NCI-H1436 (cell line): Measurements from ENCODE around the gene MALT1.
A peak's percentile ranks its signal among the peaks of the same experiment; 100 is the strongest.

Source experiments
- DNase-seq: peaks from one replicate; lab custom pipeline; 2025; lab: John Stamatoyannopoulos, UW

Gene MALT1

DNA sequence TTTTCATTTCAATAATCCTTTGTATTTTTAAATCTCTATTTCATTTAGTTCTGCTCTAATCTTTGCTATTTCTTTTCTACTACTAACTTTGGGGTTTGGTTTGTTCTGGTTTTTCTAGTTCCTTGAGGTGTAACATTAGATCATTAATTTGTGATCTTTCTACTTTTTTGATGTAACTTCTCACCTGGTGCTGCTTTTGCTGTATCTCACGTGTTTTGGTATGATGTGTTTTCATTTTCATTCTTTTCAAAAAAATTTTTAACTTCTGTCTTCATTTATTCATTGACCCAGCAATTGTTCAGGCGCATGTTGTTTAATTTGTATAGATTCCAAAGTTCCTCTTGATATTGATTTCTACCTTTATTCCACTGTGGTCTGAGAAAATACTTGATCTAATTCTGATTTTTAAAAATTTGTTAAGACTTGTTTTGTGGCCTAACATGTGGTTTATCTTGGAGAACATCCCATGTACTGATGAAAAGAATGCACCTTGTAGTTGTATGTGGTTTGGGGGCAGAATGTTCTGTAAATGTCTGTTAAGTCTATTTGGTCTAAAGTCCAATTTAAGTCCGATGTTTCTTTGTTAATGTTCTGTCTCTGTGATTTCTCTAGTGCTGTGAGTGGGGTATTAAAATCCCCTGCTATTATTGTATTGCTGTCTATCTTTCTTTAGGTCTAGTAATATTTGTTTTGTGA, 17.3 kb upstream of the MALT1 start:
- no peak for DNase-seq

GRCh38 chr18:58654896-58655614, 16.2 kb upstream of the MALT1 start:
- no peak for DNase-seq

DNA sequence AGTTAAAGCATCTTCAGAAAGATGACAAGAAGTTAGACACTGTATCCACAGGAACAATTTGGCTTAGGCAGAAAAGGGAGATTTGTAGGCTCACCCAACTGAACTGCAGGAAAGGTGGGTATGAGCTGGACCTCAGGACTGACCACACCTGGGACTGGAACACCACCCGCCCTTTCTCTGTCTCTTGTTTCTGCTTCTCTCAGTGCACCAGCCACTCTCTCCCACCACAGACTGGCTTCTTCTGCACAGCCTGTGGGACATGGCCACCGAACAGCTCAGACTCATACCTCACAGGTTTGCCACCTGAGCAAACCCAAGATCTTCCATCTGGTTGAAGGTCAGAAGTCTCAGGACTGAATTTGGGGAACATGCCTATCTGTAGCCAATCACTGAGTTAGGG, 14.2 kb upstream of the MALT1 start:
- no peak for DNase-seq

DNA sequence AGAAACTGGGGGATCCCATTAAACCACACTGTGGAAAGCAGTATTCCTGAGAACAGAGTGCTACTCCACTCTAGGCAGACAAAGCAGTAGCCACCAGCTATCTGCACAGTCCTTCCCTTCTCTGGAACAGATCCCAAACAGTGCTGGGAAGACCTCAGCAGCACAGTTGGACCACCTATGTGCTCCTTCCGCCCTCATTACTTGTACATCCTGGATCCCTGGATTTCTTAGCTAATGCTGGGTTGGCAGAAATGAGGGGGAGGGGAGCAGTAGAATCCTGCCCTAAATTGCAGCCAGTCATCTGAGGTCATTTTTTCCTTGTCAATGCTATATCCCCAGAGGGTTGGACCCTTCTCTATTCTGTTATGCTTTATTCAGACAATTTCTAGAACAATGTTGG, 13.8 kb upstream of the MALT1 start:
- no peak for DNase-seq

DNA sequence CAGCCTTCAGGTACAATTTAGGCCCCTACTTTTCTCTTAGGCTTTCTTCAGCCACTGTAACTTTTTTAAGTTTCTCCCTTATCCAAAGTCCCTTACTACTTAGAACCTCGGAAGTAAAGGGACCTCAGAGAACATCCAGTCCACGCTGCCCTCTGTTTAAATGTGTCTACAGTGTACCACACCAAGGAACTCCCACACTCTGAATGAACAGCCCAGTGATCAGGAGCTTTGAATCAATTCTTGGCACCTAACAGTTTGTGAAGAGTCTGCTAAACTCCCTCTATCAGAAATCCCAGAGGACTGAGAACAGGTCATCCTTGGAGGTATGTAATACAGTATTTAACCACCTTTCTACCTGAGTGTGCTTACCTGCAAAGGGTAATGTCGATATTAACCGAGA, 11.6 kb upstream of the MALT1 start:
- no peak for DNase-seq

GRCh38 chr18:58660915-58661314, 10.3 kb upstream of the MALT1 start:
- DNase-seq = no peak

DNA sequence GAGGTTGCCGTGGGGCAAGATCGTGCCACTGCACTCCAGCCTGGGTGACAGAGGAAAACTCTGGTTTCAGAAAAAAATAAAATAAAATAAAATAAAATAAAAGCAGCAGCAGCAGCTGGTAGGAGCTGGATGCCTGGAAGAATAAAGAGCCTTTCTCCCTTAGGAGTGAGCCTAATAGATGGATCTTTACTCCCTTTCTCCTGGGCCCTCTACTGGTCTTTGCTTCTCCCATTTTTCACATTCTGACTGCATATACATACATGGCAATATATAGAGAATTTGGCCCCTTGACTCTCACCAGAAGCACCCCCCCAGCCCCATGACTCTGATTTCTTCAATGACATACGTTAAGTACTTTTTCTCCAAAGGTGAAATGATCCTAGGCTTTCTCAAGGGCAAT, 9.8 kb upstream of the MALT1 start:
- DNase-seq = no peak

- DNase-seq = no peak
Measured at GRCh38 chr18:58662118-58662517, 9.1 kb upstream of the MALT1 start.

DNA sequence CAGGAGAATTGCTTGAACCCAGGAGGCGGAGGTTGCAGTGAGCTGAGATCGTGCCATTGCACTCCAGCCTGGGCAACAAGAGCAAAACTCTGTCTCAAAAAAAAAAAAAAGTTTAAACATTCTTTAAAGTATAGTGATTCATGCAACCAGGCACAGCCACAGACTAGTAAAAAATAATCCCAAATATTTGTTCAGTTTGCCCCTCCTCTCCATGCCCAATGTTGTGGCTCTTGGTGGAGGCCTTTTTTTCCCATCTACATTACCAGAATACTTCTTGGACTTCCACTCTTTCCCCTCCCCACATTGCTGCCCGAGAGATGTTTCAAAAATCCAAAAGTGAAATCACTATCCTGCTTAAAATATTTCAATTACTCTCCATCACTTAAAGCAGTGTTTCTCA, 5.1 kb upstream of the MALT1 start:
- no peak for DNase-seq

- DNase-seq = no peak
Measured at GRCh38 chr18:58668211-58668610, 3.1 kb upstream of the MALT1 start.

DNA sequence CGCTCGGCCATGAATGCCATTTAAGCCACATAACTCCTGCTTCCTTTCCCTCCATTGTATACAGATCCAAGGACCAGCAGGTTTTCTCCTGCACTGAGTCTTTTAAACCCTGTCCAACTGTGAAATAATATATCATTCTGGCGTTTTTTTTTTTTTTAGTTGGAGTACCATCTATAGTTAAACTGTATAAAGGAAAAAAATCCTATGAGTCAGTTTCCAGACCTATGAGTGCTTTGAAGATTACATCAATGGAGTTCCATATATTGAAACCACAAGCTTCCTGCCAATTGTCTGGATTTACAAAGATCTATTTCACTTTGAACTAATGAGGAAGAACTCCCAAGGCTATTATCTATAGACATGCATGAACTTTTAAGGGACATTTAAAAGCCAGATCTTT, 2.4 kb upstream of the MALT1 start:
- no peak for DNase-seq

DNA sequence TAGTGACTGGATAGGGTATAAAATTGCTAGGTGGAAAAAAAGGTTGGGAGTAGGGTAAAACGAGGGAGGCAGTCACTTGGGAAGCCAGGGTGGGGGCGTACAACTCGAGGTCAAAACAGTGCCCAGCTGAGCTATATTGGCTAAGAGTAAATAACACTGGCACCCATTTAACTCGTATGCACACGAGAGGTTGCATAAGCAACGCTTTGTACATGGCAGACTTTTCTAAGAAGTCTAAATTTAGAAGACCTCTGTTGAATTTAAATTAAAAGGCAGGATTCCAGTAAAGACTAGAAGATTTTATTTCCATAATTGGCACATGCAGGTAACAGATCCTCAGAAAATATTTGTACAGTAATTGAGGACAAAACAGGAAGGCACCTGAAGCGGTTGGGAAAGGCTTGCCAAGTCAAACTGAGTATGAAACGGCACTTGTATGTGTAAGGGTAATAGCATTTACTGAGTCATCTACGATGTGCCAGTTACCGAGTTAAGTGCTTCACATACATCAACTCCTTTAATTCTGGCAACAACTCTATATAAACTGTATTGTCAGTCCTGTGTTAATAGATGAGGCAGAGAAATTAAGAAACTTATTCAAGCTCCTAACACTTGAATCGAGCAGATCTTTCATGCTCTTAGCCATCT, 1.4 kb upstream of the MALT1 start:
- DNase-seq = peak; percentile 22

DNA sequence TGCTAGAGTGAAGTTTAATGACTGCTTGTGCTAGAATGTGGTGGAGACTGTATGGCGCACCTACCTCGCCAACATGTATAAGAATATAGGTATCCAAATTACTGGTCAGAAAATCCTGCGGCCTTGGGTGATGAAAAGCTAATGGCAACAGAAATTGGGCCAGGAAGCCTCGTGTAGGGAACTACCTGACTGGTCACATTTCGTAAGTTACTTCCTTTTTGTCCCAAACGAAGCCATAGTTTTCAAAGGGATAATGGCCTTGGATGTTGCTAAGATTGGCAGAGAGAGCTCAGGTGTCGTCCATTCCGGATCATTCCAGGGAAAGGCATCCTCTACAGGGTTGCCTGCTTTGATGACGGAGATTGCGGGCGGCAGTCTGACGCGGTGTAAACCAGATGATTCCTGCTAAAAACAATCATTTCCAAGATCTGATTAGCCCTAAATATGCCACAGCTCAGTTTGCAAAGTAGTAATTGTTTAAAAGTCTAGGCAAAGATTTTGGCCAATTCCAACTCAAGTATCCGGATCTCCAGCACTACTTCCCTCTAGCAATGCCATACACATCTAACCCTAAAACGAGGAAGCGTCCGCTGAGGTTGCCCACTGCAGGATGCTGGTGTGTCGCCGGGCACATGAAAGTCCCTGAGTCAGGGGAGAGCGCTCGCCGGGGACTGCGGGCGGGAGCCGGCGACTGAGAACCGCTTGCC, 708 bp upstream of the MALT1 start:
- DNase-seq = no peak

- peak; percentile 31 for DNase-seq
Measured at GRCh38 chr18:58671632-58672564, 633 bp downstream of the MALT1 start.

- no peak for DNase-seq
Measured at GRCh38 chr18:58674159-58674558, 2.9 kb downstream of the MALT1 start.

DNA sequence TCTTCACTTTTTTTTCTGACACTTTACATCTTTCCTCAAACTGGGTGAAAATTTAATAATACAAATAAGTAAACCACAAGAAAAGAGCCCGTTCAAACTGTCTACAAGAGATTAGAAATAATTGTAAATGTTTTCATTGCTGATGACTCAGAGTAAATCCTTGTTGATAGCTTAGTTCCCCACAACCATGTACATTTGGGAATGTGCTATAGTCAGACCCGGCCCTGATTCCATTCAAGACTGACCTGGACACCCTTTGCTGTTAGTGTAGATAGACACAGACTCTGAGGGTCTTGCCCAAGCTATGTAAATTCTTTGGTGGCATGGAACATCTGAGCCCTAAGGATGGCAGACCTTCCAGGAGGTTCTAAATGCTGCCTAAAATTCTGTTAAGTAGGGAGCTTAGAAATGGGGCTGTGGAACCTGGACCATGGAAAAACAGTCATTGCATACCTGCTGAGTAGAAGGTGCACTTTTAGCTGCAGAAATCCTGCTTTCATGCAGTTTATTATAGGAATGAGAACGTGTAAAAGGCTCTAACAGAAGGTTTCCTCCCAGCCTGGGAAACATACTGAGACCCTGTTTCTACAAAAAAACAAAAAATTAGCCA, 3.7 kb downstream of the MALT1 start:
- DNase-seq = no peak

- no peak for DNase-seq
Measured at GRCh38 chr18:58676270-58676669, 5.0 kb downstream of the MALT1 start.

DNA sequence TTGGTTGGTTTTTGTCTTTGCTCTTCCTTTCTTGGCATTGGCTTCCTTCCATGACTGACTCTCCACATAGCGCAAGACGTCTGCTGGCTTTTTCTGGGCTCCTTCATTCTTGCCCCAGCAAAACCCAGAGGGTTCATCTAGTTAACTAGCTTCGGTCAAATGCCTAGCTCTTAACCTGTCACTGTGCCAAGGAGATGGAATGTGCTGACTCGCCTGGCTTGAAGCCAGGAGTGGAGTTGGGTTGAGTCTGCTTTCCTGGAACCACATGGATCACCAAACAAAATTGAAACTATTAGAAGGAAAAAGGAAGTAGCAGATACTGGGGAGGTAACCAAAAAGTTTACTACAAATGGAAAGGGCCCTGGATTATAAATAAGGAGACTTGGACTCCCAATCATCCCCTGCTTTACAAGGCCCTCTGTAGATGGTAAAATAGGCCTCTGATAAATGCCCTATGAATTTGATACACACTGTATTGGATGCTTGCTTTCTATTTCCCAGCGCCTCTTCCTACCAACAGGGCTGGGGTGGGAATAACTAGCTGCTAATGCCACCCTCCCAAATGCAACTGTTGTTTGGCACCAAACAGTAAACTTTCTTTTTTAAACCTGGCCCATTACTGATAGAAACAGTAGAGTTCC, 11.3 kb downstream of the MALT1 start:
- DNase-seq = no peak

DNA sequence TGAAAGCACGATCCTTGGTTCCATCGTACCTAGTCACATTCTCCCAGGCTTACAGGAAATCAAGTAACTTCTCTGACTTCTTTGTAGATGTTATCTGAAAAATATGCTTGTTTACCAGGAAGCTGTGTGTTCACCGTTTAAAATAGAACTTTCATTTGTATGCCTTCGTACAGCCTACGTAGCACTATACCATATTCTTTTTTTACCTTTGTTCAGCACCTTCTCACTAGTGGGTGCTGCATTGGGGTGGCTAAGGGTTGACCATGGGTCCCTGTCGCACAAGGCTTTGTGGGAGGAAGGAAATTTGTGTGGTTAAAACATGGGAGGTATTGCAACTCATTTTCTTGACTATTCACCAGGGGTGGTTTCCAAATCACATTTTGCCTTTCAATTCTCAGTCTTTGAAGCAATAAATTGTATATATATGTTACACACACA, 16.6 kb downstream of the MALT1 start:
- no peak for DNase-seq

GRCh38 chr18:58690259-58690658, 19.0 kb downstream of the MALT1 start:
- no peak for DNase-seq

- no peak for DNase-seq
Measured at GRCh38 chr18:58691256-58691655, 20.0 kb downstream of the MALT1 start.
